Measurements from ENCODE around the gene GNAQ.
A peak's percentile ranks its signal among the peaks of the same experiment; 100 is the strongest.

GNAQ gene

DNA sequence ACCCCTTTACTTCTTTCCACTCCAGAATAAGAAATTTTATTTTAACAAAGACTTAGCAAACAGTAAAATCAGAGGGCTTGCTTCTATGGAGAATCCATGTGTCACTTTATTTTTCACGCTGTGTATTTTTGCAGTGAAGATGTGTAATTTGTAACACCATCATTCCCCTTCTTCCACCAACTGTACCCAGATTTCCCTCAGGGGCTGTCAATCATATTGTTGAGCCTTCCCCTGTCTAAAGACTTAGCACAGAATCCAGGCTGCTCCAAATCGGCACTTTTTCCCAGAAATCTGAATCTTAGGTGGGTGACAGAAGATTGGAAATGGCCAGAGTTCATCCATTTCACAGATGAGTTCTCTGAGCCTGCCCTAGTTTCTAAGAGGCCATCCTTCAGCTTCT lies 115.9 kb downstream of the GNAQ start:
- no peak for DNase-seq (ENCODE audit: low read depth, low spot score)
- no peak overlapping the region for H3K27ac ChIP-seq

GRCh38 chr9:77912895-77913693 lies 118.5 kb downstream of the GNAQ start:
- no peak overlapping the region for H3K27ac ChIP-seq
- no peak for DNase-seq (ENCODE audit: low read depth, low spot score)

DNA sequence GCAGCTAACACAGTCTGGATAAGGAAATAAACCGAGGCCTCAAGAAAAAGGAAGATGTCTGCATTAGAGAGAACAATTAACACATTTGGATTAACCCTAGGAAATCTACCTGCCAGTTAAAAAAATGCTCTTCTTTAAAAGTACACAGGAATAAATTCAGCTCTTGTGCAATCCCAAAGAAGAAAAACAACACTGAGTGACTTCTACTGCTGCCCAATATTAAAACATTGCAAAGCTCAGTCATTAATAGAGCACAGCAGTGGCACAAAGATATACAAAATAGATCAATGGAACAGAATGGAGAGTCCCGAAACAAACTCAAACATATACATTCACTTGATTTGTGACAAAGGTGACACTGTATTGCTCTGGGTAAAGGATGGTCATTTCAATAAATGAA lies 119.7 kb downstream of the GNAQ start:
- no peak for DNase-seq (ENCODE audit: low read depth, low spot score)
- no peak overlapping the region for H3K27ac ChIP-seq

DNA sequence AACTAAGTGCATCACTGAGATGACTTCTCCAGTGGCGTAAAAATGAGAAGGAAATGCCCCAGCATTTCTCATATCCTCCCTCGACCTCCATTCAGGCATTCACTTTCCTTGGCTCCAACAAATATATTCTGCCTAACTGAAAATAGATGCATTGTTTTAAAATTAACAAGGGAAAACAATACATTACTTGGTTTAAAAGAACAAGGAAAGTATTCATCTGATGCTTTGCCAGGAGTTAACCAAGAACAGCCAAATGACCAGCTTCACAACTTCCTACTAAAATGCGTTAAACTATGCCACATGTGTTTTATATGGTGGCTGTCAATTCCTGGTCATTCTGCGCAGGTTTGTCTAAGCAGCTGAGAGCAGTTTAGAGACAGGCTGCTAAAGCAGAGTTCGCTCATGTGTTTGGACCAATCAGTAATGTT lies 121.4 kb downstream of the GNAQ start:
- no peak for DNase-seq (ENCODE audit: low read depth, low spot score)
- H3K27ac ChIP-seq = no peak overlapping the region

- H3K27ac ChIP-seq = no peak overlapping the region
- no peak for DNase-seq (ENCODE audit: low read depth, low spot score)
Observed at GRCh38 chr9:77909306-77909705, 122.3 kb downstream of the GNAQ start.

DNA sequence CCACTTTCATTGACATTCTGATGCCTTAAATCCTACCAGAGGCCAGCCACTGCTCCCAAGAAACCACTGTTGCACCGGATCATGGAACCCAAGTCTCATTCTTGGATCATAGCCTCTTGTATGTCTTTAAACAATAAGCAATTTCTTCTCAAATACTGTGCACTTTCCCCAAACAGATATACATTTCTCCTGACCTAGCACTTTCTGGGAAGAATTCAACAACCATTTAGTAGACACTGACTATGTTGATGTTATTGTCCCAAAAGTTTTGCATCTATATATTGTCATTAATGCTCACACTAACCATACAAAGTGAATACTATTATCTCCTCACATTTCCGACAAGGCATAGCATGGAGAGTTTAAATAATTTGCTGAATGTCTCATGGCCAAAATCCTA lies 123.3 kb downstream of the GNAQ start:
- H3K27ac ChIP-seq = no peak overlapping the region
- DNase-seq (ENCODE audit: low read depth, low spot score) = no peak

DNA sequence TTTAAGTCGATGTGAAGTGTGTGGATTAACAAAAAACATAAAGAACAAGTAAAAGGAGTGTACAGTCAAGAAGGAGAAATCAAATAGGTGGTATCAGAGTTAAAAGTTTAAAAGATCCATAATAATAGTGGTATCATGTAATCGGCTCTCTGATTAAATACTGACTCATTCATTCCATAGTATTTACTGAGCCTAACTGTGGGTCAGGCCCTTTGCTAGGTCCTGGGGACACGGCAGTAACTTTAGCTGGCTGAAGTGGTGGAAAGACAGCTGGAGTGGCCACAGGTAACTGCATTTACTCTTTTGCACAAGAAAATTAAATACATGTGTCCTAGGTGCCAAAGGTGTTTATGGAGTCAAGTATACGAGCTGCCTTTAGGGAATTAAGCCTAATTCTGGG lies 124.0 kb downstream of the GNAQ start:
- DNase-seq (ENCODE audit: low read depth, low spot score) = no peak
- H3K27ac ChIP-seq = no peak overlapping the region

DNA sequence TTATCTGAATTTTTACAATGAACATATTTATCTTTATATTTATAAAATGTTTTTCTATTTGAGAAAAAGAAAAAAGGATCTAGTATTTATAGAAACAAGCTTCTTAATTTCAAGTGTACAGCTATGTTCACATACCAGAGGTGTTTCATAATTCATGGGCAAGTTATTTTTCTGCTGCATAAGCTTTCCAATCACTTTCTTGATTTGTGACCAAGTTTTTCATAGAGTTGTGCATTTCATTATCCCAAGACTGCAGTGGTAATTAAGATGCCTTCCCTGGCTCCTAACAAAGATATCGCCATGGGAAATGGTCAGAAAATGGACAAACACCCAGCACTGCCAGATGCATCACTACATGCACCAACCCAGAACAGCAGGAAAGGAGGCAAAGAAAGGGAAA lies 124.6 kb downstream of the GNAQ start:
- no peak overlapping the region for H3K27ac ChIP-seq
- DNase-seq (ENCODE audit: low read depth, low spot score) = no peak

DNA sequence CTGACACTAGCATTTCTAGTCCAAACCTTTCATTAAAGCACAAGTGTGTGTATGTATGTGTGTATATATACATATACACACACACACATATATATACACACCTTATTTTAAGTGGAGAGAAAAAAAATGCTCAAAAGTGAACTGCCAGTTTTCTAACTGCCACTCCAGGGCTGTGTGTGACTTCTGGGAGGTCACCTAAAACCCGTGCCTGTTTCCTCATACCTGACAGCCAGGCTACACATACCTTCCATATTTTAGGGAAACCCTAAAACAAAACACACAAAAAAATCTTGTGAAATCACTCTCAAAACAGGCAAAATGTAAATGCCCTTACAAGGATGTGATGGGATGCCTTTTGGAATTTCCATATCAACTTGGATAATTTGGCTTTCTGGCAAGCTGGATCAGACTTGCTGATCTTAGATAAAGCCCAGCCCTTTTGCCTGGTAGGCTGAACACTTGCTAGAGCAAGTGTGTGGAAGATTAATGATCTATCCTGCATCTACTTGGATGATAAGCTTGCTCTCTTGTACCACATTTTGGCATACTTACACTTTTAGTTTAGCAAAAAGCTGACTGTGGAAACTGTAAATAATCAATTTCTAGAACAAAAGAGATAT lies 127.8 kb downstream of the GNAQ start:
- no peak for DNase-seq (ENCODE audit: low read depth, low spot score)

DNA sequence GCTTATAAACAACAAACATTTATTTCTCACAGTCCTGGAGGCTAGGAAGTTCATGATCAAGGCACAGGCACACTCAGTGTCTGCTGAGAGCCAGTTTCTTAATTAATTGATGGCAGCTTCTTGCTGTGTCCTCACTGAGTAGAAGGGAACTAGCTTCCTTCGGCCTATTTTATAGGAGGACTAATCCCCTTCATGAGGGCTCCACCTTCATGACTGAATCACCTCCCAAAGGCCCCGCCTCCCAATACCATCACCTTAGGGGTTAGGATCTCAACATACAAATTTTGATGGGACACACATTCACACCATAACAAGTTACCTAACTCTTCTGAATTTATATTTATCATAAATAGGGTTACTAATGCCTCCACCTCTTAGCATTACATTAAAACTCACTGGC lies 129.8 kb downstream of the GNAQ start:
- no peak overlapping the region for H3K27ac ChIP-seq
- DNase-seq (ENCODE audit: low read depth, low spot score) = no peak

More for the DNA sequence above, 127.8 kb downstream of the GNAQ start:
- H3K27ac ChIP-seq = no peak overlapping the region

- DNase-seq (ENCODE audit: low read depth, low spot score) = no peak
Observed at GRCh38 chr9:77901018-77901417, 130.6 kb downstream of the GNAQ start.

DNA sequence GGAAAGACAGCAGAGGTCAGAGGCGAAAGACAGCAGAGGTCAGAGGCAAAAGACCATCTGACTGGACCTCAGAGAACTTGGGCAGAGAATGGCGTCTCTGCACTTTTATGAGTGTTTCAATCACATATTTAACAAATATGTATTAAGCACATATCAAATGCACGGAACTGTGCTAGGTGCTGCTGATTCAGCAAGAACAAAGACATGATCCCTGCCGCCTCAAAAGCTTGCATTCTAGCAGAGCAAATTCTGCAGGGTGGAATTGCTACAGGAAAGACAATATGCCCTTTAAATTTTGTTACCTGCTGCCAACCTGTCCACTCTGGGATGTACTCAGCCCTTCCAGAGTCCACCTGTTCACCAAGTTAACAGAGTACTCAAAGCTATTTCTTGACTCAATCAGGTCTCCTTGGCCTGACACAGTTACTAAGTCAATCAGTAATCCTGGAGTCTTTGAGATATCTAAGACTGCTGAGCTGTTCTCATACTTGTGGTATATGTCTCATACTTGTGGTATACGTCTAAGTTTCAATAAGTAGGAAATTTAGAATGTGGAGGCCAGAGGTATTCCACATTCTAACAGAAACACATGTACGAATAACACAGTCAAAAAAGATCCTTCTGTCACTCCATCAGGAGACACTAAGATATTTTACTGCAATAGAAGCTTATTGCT lies 131.8 kb downstream of the GNAQ start:
- peak overlapping the region; percentile 8 for H3K27ac ChIP-seq
- peak; percentile 48 for DNase-seq (ENCODE audit: low read depth, low spot score)

More at GRCh38 chr9:77901018-77901417, 130.6 kb downstream of the GNAQ start:
- no peak overlapping the region for H3K27ac ChIP-seq

GRCh38 chr9:77898864-77899263 lies 132.7 kb downstream of the GNAQ start:
- H3K27ac ChIP-seq = no peak overlapping the region
- DNase-seq (ENCODE audit: low read depth, low spot score) = no peak

DNA sequence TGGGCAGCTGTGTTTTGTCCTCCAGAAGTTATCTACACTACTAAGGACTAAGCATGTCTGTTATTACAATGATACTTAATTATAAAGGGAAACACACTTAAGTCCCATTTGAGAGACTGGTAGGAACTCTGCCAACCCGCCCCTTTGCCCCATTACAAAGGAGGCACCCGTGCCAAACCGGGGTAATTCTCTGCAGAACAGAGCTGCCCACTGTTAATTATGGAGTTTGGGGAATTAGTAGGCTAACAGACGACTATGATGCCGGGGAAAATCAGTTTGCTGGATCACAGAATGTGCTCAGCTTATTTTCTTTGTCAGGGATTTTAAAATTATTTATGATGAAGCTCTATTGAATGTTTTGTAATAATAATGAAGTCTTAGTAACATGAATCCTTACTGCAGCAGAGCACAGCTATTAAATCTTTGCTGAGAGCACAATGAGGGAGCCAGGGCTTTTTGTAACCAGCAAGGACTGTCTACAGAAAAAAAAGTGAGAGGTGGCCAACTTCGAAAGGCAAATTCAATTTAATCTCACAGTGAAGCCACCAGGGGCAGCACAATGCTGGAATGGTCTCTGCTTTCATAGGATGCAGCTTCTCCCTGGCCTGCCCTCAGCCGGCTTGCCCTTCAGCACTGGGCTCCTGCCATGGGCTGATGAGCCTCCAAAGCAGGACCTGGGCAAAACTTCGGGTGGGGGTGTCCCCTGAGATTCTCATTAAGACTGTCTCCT lies 134.5 kb downstream of the GNAQ start:
- no peak overlapping the region for H3K27ac ChIP-seq
- DNase-seq (ENCODE audit: low read depth, low spot score) = no peak

GRCh38 chr9:77896269-77896937 lies 135.2 kb downstream of the GNAQ start:
- H3K27ac ChIP-seq = no peak overlapping the region
- DNase-seq (ENCODE audit: low read depth, low spot score) = no peak

GRCh38 chr9:77893706-77894105 lies 137.9 kb downstream of the GNAQ start:
- H3K27ac ChIP-seq = no peak overlapping the region
- DNase-seq (ENCODE audit: low read depth, low spot score) = no peak

- no peak for DNase-seq (ENCODE audit: low read depth, low spot score)
- H3K27ac ChIP-seq = no peak overlapping the region
Observed at GRCh38 chr9:77892955-77893514, 138.6 kb downstream of the GNAQ start.

GRCh38 chr9:77892171-77892570 lies 139.4 kb downstream of the GNAQ start:
- no peak for DNase-seq (ENCODE audit: low read depth, low spot score)
- no peak overlapping the region for H3K27ac ChIP-seq

- no peak overlapping the region for H3K27ac ChIP-seq
- DNase-seq (ENCODE audit: low read depth, low spot score) = no peak
Observed at GRCh38 chr9:77891128-77891800, 140.3 kb downstream of the GNAQ start.
